A549 (cell line): ENCODE measurements around the gene KCNQ1. TPM values are rescaled to one million over a fixed set of nuclear protein-coding genes. Genes with fewer than 3 reads are reported as not detected.

Source experiments
- ATAC-seq, 2 experiments: fragments of 200-7000 bp in 1 of 2; fragments of >200 bp in 1 of 2; cut with Nextera tagmentation in 1 of 2; cut with Tn5 transposase in 1 of 2; 3 replicates each; pipeline versions ENCODE4 v1.8.0 to v1.9.1; 2018 to 2020; ENCODE audit warnings: mild to moderate bottlenecking in 1 of 2, moderate library complexity in 1 of 2
- CTCF ChIA-PET: fragments of 300-600 bp; sonication (Branson Sonifier 250); formaldehyde crosslinking; extraction: SDS; loops from one replicate; lab custom pipeline; 2021; ENCODE audit warnings: antibody characterized with exemption, inconsistent platforms; lab: Yijun Ruan, JAX
- POLR2A ChIA-PET: fragments of 350-600 bp; formaldehyde crosslinking; extraction: SDS; loops from one replicate; lab custom pipeline; 2021; ENCODE audit warnings: antibody characterized with exemption, inconsistent platforms; lab: Yijun Ruan, JAX
- DNase-seq, 2 experiments: peaks; one replicate each; pipeline versions ENCODE4 v3.0.0 to v3.0.0-alpha.2; 2011 to 2016; ENCODE audit warnings: low read depth in 1 of 2, low spot score in 1 of 2
- FAIRE-seq: peaks from 2 replicates; lab custom pipeline; 2011; peaks lifted over from hg19 to GRCh38; lab: Jason Lieb, UNC
- H3K27ac ChIP-seq, 2 experiments: fragments of >200 bp; sonication (Bioruptor Twin); formaldehyde crosslinking; 3 replicates each; pipeline ENCODE4 v1.5.1; 2016 to 2017
- H3K4me1 ChIP-seq: fragments of >200 bp; sonication (Bioruptor Twin); formaldehyde crosslinking; 3 replicates; pipeline ENCODE4 v1.6.1; 2016
- H3K4me2 ChIP-seq: fragments of >200 bp; sonication (Bioruptor Twin); formaldehyde crosslinking; 3 replicates; pipeline ENCODE4 v1.6.1; 2016
- H3K4me3 ChIP-seq: fragments of >200 bp; sonication (Bioruptor Twin); formaldehyde crosslinking; 3 replicates; pipeline ENCODE4 v1.5.1; 2016
- H3K9me3 ChIP-seq: fragments of >200 bp; sonication (Bioruptor Twin); formaldehyde crosslinking; 3 replicates; pipeline ENCODE4 v1.6.1; 2016
- ATOH8 ChIP-seq: fragments of 250-450 bp; sonication (Bioruptor Pico); IDR thresholded peaks from 2 replicates; pipeline ENCODE4 v1.5.0; 2020; ENCODE audit warnings: low read depth, mild to moderate bottlenecking, moderate library complexity
- CBX8 ChIP-seq: fragments of 200-600 bp; sonication (generic); IDR thresholded peaks from 2 replicates; pipeline ENCODE4 v1.6.1; 2016
- CEBPB ChIP-seq, 2 experiments: fragments of >200 bp in 1 of 2; sonication (Bioruptor Twin) in 1 of 2; formaldehyde crosslinking in 1 of 2; IDR thresholded peaks; 2 replicates each; pipeline ENCODE4 v1.6.1; 2012 to 2016
- CHD4 ChIP-seq: fragments of 200-600 bp; sonication (generic); IDR thresholded peaks from 2 replicates; pipeline ENCODE4 v1.6.1; 2016; ENCODE audit warnings: antibody characterized with exemption, mild to moderate bottlenecking, borderline replicate concordance
- E2F6 ChIP-seq: IDR thresholded peaks from 2 replicates; pipeline ENCODE4 v1.6.1; 2012; ENCODE audit warnings: low read depth, borderline replicate concordance
- ELK1 ChIP-seq: fragments of 150-350 bp; IDR thresholded peaks from 2 replicates; pipeline ENCODE4 v1.6.1; 2014; ENCODE audit warnings: low read depth, mild to moderate bottlenecking, low read length
- HOXB5 ChIP-seq: fragments of 250-450 bp; sonication (Bioruptor Pico); IDR thresholded peaks from 2 replicates; pipeline ENCODE4 v1.5.0; 2020; ENCODE audit warnings: mild to moderate bottlenecking, moderate library complexity
- KDM1A ChIP-seq: fragments of 200-600 bp; sonication (generic); IDR thresholded peaks from 2 replicates; pipeline ENCODE4 v1.6.1; 2016; ENCODE audit warnings: low read depth, mild to moderate bottlenecking
- MYC ChIP-seq: IDR thresholded peaks from 2 replicates; pipeline ENCODE4 v1.6.1; 2012; ENCODE audit warnings: mild to moderate bottlenecking, inconsistent platforms, low read length, improper control_type of control experiment, borderline replicate concordance
- NFE2L2 ChIP-seq: fragments of 150-350 bp; conservative IDR thresholded peaks from 2 replicates; pipeline ENCODE4 v1.6.1; 2014; ENCODE audit warnings: low read length
- POLR2AphosphoS2 ChIP-seq: conservative IDR thresholded peaks from 2 replicates; pipeline ENCODE4 v1.6.1; 2012; ENCODE audit warnings: low read length, improper control_type of control experiment, inconsistent platforms
- RAD21 ChIP-seq, 2 experiments: fragments of >200 bp in 1 of 2; sonication (Bioruptor Twin) in 1 of 2; formaldehyde crosslinking in 1 of 2; IDR thresholded peaks in 1 of 2; conservative IDR thresholded peaks in 1 of 2; 2 replicates in 1 of 2; 3 replicates in 1 of 2; pipeline ENCODE4 v1.6.1; 2012 to 2018; ENCODE audit warnings: inconsistent platforms in 1 of 2
- RARB ChIP-seq: fragments of 250-450 bp; sonication (Bioruptor Pico); IDR thresholded peaks from 2 replicates; pipeline ENCODE4 v1.8.0; 2021; ENCODE audit warnings: mild to moderate bottlenecking, moderate library complexity
- SREBF2 ChIP-seq: fragments of 450-650 bp; IDR thresholded peaks from 2 replicates; pipeline ENCODE4 v1.6.1; 2014; ENCODE audit warnings: mild to moderate bottlenecking, moderate library complexity
- ZNF302 ChIP-seq: fragments of 250-450 bp; sonication (Bioruptor Pico); IDR thresholded peaks from 2 replicates; pipeline ENCODE4 v1.9.0; 2021; ENCODE audit warnings: inconsistent platforms, mild to moderate bottlenecking, moderate library complexity
- WGBS: methylation state at CpG from one replicate; pipeline ENCODE4 v1.1.6; 2017; ENCODE audit errors: missing lambda C conversion rate; 5-methylcytosine and 5-hydroxymethylcytosine counted together
- polyA plus RNA-seq, 4 experiments: library from polyadenylated mRNA; depleted of rRNA in 3 of 4; stranded (reverse); fragments of >200 nt; fragmentation: RNase III in 1 of 4; extraction: RNeasy Plus Mini Kit Qiagen cat#74134 plus additional on column Dnase treatment in 1 of 4; gene quantifications; 2 replicates in 3 of 4; 3 replicates in 1 of 4; pipeline ENCODE4 v1.2.3, GENCODE V29; 2011 to 2017
- TF ChIP-seq, protein P1 (sequence below): fragments of >200 bp; sonication (Bioruptor Twin); formaldehyde crosslinking; IDR thresholded peaks from 3 replicates; pipeline ENCODE4 v1.5.1; 2016
- TF ChIP-seq, protein P2 (sequence below): fragments of 250-450 bp; sonication (Bioruptor Pico); IDR thresholded peaks from 2 replicates; pipeline ENCODE4 v1.5.0; 2021; ENCODE audit warnings: mild to moderate bottlenecking, moderate library complexity, borderline replicate concordance

The KCNQ1 gene
- polyA plus RNA-seq, 2 of the 4 experiments (the other 2 are of a cell fraction) = 0.14 to 0.17 TPM

- Histone ChIP-seq H3K4me3 (no peak overlapping the region), H3K4me1 (no peaks in the 10 kb centered on the region; the same call in 2 of the 3 replicates), H3K9me3 (no peaks in the 10 kb centered on the region), H3K4me2 (no peak overlapping the region), H3K27ac (no peak overlapping the region)
- TF ChIP-seq POLR2AphosphoS2 = no peak
- no peak for TF ChIP-seq KDM1A
- no peak for TF ChIP-seq CBX8
- ATAC-seq (no peak), FAIRE-seq (no peak), DNase-seq (no peak)
- POLR2A ChIA-PET = no interaction called here
- WGBS = 61% methylated on average over 11 of the region's 11 CpGs
- CTCF ChIA-PET = no interaction called here
These were observed 393.3 kb downstream of the KCNQ1 start for GRCh38 chr11:2838091-2838490.

- DNase-seq (no peak), FAIRE-seq (no peak), ATAC-seq (no peak)
- H3K4me3 ChIP-seq = no peak overlapping the region
- no peaks in the 10 kb centered on the region for H3K9me3 ChIP-seq
- no peaks in the 10 kb centered on the region; the same call in 2 of the 3 replicates for H3K4me1 ChIP-seq
- ChIA-PET CTCF (no interaction called here), POLR2A (no interaction called here)
- no peak overlapping the region for H3K27ac ChIP-seq
- TF ChIP-seq RAD21 (conservative IDR thresholded peaks at IDR 0.05 in 1 of 2, IDR thresholded peaks at IDR 0.05 in 1 of 2) (no peak), CEBPB (IDR thresholded peaks at IDR 0.05) (no peak), NFE2L2 (no peak), ELK1 (no peak), ZNF302 (CRISPR knock-in tag) (no peak), SREBF2 (no peak), HOXB5 (no peak), E2F6 (no peak), ATOH8 (no peak), RARB (CRISPR knock-in tag) (no peak), MYC (no peak), CHD4 (no peak)
- TF ChIP-seq, protein P1, sequence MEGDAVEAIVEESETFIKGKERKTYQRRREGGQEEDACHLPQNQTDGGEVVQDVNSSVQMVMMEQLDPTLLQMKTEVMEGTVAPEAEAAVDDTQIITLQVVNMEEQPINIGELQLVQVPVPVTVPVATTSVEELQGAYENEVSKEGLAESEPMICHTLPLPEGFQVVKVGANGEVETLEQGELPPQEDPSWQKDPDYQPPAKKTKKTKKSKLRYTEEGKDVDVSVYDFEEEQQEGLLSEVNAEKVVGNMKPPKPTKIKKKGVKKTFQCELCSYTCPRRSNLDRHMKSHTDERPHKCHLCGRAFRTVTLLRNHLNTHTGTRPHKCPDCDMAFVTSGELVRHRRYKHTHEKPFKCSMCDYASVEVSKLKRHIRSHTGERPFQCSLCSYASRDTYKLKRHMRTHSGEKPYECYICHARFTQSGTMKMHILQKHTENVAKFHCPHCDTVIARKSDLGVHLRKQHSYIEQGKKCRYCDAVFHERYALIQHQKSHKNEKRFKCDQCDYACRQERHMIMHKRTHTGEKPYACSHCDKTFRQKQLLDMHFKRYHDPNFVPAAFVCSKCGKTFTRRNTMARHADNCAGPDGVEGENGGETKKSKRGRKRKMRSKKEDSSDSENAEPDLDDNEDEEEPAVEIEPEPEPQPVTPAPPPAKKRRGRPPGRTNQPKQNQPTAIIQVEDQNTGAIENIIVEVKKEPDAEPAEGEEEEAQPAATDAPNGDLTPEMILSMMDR = no peak
- TF ChIP-seq, protein P2, sequence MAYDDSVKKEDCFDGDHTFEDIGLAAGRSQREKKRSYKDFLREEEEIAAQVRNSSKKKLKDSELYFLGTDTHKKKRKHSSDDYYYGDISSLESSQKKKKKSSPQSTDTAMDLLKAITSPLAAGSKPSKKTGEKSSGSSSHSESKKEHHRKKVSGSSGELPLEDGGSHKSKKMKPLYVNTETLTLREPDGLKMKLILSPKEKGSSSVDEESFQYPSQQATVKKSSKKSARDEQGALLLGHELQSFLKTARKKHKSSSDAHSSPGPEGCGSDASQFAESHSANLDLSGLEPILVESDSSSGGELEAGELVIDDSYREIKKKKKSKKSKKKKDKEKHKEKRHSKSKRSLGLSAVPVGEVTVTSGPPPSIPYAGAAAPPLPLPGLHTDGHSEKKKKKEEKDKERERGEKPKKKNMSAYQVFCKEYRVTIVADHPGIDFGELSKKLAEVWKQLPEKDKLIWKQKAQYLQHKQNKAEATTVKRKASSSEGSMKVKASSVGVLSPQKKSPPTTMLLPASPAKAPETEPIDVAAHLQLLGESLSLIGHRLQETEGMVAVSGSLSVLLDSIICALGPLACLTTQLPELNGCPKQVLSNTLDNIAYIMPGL (CRISPR knock-in tag) = no peak
- 70% methylated on average over 7 of the region's 25 CpGs for WGBS
- no peak overlapping the region for H3K4me2 ChIP-seq
These were observed 394.0 kb downstream of the KCNQ1 start for GRCh38 chr11:2838676-2839294.
